Activated CD8-positive, alpha-beta memory T cell treated with anti-CD3 and anti-CD28 coated beads for 1 hour (primary cell): Measurements from ENCODE around the gene EFR3B.

Source experiments
- DNase-seq, 2 donors: peaks; one replicate each; pipeline ENCODE4 v3.0.0-alpha.2; 2020; ENCODE audit warnings: low read depth in 1 of 2; ENCODE audit errors: extremely low read depth in 1 of 2

Gene EFR3B

GRCh38 chr2:25176541-25177181 lies 134.8 kb downstream of the EFR3B start:
- no peak for DNase-seq

GRCh38 chr2:25177211-25177611 lies 135.3 kb downstream of the EFR3B start:
- DNase-seq: no peak

DNA sequence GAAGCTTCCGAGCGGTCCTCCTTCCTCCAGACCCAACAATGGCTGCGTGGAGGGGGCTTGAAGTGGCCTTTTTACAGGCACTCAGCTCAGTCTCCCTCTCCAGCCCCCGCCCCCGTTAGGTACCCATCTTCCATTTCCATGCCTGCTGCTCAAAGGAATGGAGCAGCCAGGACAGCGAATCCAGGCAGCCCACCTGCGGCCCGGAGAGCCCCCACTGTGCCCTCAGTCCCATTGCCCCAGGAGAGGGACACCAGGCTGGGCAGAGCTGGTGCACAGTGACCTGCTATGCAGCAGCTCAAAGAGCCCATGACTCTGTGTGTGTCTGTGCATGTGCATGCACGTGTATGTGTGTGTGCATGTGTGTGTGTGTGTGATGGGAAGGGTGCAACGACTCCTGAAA lies 137.1 kb downstream of the EFR3B start:
- no peak for DNase-seq

GRCh38 chr2:25184254-25184653 lies 142.4 kb downstream of the EFR3B start:
- no peak for DNase-seq

DNA sequence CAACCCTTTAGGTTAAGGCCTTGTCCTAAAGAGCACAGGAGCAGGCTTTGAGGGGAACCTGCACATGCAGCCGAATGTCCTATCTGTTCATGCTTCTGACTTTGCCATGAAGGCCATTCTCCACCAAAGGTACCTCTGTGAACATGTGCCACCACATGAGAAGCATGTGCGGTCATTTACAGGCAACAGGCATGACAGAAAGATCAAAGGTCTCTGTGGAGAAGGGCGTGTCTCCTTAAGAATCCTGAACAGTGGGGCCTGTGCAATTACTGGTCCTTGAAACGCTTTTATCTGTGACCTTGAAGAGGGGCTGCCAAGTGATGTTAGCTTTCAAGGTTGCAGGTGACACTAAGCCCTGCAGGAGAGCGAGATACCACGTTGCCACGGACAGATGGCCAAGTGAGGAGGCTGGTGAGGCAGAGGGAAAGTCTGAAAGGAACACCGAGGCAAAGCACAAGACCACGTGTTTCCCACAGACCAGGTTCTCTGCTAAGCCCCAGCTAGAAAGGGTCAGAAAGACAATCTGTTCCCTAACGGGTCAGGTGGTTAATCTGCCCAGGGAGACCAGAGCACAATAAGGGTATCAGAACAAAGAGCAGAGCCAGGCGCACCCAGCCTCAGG lies 146.0 kb downstream of the EFR3B start:
- DNase-seq: no peak

GRCh38 chr2:25188405-25188804 lies 146.5 kb downstream of the EFR3B start:
- no peak for DNase-seq

GRCh38 chr2:25190536-25190935 lies 148.7 kb downstream of the EFR3B start:
- DNase-seq: no peak

- no peak for DNase-seq
Measured at GRCh38 chr2:25194576-25195122, 152.8 kb downstream of the EFR3B start.

DNA sequence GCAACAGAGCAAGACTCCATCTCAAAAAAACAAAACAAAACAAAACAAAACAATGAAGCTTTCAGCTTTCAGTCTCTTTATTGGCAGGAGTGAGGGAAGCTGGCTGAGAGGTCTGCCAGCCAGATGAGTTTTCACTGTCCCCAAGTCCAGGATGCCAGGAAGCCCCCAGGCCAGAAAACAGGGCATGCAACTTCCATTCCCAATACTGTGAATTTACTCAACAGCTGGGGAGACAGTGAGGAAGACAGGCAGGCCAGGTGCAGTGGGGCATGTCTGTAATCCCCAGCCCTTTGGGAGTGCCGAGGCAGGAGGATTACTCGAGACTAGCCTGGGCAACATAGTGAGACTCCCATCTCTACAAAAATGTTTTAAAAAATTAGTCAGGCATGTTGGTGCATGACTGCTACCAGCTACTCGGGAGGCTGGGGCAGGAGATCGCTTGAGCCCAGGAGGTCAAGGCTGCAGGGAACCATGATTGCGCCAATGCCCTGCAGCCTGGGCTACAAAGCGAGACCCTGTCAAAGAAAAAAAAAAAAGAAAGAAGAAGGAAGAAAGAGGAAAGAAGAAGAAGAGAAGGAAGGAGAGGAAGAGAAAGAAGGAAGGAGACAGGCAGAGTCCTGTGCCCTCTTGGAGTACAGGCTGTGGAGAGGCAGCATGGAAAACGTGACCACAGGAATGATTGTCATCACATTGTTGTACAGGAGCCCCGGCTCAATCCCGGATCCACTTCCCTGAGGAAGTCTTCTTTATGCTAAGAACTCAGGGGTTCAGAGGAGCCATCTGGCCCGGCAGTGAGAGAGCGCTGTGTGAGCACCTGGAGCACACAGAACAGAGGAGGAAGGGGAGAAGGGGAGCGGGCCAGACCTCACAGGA lies 155.7 kb downstream of the EFR3B start:
- no peak for DNase-seq

DNA sequence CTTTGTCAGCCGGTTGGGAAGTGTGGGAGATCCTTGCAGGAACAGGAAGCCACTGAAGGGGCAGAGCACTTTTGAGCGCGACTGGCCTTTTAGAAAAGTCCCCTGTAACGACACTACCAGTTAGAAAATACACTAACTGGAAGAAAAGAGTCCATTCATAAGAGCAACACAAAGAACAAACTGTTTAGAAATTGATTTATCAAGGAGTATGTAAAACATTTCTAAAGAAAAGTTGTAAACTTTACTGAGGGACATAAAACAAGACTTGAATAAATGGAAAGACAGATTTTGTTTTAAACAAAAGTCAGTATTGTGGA lies 156.3 kb downstream of the EFR3B start:
- no peak for DNase-seq

GRCh38 chr2:25198576-25198975 lies 156.7 kb downstream of the EFR3B start:
- no peak for DNase-seq

GRCh38 chr2:25201265-25201664 lies 159.4 kb downstream of the EFR3B start:
- no peak for DNase-seq

- DNase-seq: no peak
Measured at GRCh38 chr2:25201794-25202193, 159.9 kb downstream of the EFR3B start.

DNA sequence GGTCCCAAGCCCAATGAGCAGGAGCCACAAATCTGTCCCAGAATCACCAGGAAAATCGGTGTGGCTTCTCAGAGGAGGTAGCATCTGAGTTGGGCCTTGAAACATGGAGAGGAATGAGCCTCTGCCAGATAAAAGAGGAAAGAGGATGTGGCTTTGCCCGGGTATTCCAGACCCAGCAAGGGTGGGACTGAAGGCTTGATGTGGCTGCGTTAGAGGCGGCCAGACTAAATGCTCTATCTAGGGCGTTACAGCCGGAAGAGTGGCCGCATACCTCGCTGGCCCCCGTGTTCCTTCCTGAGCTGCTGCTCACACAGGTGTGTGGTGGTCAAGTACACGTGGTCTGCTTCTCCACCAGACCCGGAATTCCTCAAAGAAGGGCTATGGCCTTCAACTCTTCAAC lies 160.4 kb downstream of the EFR3B start:
- DNase-seq: no peak

DNA sequence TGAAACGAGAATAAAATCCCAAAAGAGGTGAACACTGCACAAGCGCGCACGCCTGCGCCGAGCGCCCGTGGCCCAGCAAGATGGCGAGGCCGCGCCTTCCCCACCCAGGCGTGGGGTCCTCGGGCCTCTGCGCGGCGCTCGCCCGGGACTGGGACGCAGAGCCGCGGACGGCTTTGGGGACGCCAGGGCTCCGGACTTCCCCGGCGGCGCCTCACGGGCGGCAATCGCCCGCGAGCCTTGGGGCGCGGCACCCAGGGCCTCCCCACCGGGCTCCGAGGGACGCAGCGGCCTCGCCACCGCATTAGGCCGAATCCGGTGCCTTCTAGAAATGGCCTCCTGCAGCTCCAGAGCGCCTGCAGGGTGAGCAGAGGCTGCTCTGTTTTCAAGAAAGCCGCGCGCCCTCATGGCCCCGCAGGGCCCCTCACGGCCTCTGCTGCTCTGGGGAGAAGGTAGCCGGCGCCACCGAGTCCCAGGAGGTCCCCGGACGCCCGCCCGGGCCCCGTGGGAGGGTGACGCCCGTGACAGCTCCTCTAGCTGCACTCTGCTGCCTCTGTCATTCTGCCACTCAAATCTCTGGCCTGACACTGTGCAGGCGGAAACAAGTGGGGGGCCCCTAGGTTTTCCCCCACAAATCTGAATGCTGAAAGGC lies 162.4 kb downstream of the EFR3B start:
- no peak for DNase-seq

- DNase-seq: no peak
Measured at GRCh38 chr2:25207078-25207545, 165.2 kb downstream of the EFR3B start.
